ENCODE data around the gene DBNDD1. TPM values are rescaled to one million over a fixed set of nuclear protein-coding genes. Genes with fewer than 3 reads are reported as not detected.

The DBNDD1 gene
- total RNA-seq, 4 donors from 2014 or later: 1.1 to 4.1 (median 3.5) TPM

DNA sequence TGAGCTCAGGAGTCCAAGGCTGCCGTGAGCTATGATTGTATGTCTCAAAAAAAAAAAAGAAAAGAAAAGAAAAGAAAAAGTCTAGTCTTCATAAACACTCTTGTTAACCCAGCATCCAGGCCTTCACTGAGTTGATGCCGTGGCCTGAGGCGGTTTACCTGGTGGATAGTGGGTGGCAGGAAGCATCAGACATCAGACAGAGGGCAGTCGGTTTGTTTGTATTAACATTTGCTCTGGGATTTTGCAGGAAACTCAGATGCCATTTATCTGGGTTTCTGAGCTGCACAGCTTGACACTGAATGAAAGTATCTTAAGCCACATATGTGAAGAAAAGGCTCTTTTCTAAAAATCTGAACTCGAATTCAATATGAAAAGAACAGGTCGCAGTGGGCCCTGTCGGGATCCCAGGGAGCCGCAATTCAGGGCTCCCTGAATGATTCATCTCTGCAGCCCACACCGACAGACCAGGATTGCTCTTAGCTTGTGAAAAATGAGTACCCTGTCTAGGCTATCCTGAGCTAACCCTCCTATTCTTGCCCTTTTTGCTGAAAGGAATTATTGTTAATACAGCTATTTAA, 1.1 kb upstream of the DBNDD1 start:
- Histone ChIP-seq H3K4me3 (peak overlapping the region in 1 of 2 donors; percentile 77), H3K9me3 (no peaks in the 10 kb centered on the region), H3K4me1 (peaks cover 0 to 53% (median 13%) of the 10 kb centered on the region in 3 donors), H3K36me3 (no peaks in the 10 kb centered on the region), H3K27ac (peak overlapping the region in 2 of 4 donors; percentile 42 to 67), H3K27me3 (no peaks in the 10 kb centered on the region)
- no peak for ATAC-seq
- no peak for TF ChIP-seq POLR2AphosphoS5 (IDR thresholded peaks at IDR 0.05)
- no peak for TF ChIP-seq POLR2A (IDR thresholded peaks at IDR 0.05)
- TF ChIP-seq, protein P1, sequence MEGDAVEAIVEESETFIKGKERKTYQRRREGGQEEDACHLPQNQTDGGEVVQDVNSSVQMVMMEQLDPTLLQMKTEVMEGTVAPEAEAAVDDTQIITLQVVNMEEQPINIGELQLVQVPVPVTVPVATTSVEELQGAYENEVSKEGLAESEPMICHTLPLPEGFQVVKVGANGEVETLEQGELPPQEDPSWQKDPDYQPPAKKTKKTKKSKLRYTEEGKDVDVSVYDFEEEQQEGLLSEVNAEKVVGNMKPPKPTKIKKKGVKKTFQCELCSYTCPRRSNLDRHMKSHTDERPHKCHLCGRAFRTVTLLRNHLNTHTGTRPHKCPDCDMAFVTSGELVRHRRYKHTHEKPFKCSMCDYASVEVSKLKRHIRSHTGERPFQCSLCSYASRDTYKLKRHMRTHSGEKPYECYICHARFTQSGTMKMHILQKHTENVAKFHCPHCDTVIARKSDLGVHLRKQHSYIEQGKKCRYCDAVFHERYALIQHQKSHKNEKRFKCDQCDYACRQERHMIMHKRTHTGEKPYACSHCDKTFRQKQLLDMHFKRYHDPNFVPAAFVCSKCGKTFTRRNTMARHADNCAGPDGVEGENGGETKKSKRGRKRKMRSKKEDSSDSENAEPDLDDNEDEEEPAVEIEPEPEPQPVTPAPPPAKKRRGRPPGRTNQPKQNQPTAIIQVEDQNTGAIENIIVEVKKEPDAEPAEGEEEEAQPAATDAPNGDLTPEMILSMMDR (IDR thresholded peaks at IDR 0.05): no peak
- no peak for TF ChIP-seq EP300 (IDR thresholded peaks at IDR 0.05)
- 68 to 84% methylated on average over 8 to 9 of the region's 9 CpGs for WGBS, 2 donors (ENCODE audit: low coverage in 1 of 2)

DNA sequence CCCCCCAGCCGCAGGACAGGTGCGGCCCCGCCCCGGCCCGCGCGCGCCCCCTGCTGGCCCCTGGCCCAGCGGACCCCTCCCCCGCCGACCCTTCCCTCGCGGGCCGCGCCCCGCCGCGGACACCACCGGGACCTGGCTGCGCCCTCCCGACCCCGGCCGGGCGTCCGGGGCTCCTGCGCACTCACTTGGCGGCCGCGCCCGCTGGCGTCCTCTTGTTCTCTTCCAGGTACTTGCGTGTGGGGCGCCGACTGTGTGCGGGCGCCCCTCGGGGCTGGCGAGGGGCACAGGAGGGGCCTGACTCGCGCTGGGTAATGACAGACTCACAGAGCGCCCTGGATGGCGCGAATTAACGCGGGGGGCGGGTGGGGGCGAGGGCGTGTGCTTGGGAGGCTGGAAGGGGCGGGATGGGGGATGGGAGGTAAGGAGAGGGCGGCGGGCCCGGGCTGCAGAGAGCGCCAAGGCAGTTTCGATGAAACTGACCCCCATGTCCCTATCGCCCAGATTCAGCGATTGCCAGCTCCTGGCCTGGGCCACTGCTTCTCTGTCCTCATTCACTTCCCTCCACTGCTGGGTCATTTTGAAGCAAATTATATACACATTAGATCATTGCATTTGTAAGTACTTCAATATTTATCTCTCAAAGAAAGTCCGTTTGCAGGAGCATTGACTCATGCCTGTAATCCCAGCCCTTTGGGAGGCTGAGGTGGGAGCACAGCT, 445 bp upstream of the DBNDD1 start:
- WGBS, 2 donors (ENCODE audit: low coverage in 1 of 2): 0 to 15% methylated on average over 1 of the region's 57 CpGs
- Histone ChIP-seq H3K27ac (peak overlapping the region in 3 of 4 donors; percentile 31 to 67 (median 42)), H3K36me3 (no peaks in the 10 kb centered on the region), H3K27me3 (no peaks in the 10 kb centered on the region), H3K9me3 (no peaks in the 10 kb centered on the region), H3K4me1 (peaks cover 0 to 53% (median 13%) of the 10 kb centered on the region in 3 donors), H3K4me3 (peak overlapping the region; percentile 48 to 77)
- no peak for ATAC-seq
- TF ChIP-seq POLR2AphosphoS5 (IDR thresholded peaks at IDR 0.05) (no peak), POLR2A (IDR thresholded peaks at IDR 0.05) (no peak), EP300 (IDR thresholded peaks at IDR 0.05) (no peak)
- TF ChIP-seq, protein P1 (IDR thresholded peaks at IDR 0.05): peak in 2 of 4 experiments; percentile 13 to 41

DNA sequence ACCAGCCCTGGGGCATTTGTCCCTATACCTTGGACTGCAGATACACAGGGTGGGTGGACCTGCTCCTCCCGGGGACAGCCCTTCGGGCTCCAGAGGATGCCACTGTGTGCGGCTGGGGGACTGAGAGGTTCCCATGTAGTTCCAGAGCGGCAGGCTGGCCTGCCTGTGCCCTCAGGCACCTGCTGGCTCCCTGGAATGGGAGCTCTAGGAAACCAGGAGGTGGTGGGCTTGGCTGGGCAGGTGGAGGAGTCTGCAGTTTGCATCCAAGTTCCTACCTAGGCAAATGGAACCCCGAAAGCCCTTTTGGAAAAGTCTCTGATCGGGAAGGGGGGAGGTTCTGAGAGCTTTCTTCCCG, 982 bp downstream of the DBNDD1 start:
- H3K4me1 ChIP-seq: peaks cover 0 to 43% (median 13%) of the 10 kb centered on the region in 3 donors
- H3K27me3 ChIP-seq: no peaks in the 10 kb centered on the region
- no peaks in the 10 kb centered on the region for H3K36me3 ChIP-seq
- H3K27ac ChIP-seq: no peak overlapping the region
- WGBS, 2 donors (ENCODE audit: low coverage in 1 of 2): no CpG with 5 or more reads among the region's 7 CpGs
- no peak for ATAC-seq
- no peaks in the 10 kb centered on the region for H3K9me3 ChIP-seq
- TF ChIP-seq POLR2A (IDR thresholded peaks at IDR 0.05) (no peak), POLR2AphosphoS5 (IDR thresholded peaks at IDR 0.05) (no peak), EP300 (IDR thresholded peaks at IDR 0.05) (no peak)
- TF ChIP-seq, protein P1 (IDR thresholded peaks at IDR 0.05): no peak
- peak overlapping the region in 1 of 2 donors; percentile 77 for H3K4me3 ChIP-seq

DNA sequence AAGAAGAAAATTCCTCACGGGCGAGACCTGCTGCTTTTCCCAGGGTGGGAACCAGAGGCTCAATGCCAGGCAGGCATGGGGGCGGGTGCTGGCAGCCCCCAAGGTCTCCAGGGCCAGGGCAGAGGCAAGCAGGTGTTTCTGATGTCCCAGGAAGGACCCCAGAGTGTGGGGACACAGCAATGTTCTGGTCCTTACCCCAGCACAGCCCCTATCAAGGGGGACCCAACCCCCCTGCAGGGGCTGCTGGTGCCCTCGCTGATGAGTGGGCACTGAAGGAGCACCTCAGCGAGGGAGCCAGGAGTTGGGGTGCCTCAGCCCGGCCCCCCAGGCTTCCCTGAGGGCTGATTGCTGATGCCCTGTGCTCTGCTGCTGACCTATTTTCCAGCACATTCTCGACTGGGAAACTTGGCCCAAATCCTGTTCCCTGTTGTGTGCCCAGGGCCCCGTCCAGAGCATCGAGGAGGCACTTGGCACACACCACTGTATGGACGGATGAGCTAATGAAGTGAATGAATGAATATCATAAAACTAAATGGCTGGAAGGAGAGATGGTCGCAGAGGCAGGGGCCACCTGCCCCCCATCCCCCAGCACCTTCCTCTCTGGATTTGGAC, 2.8 kb downstream of the DBNDD1 start:
- Histone ChIP-seq H3K4me1 (peaks cover 0 to 30% (median 13%) of the 10 kb centered on the region in 3 donors), H3K27me3 (no peaks in the 10 kb centered on the region), H3K36me3 (no peaks in the 10 kb centered on the region), H3K4me3 (no peak overlapping the region), H3K9me3 (no peaks in the 10 kb centered on the region), H3K27ac (no peak overlapping the region)
- ATAC-seq: no peak
- TF ChIP-seq, protein P1 (IDR thresholded peaks at IDR 0.05): no peak
- TF ChIP-seq POLR2A (IDR thresholded peaks at IDR 0.05) (no peak), EP300 (IDR thresholded peaks at IDR 0.05) (no peak), POLR2AphosphoS5 (IDR thresholded peaks at IDR 0.05) (no peak)
- WGBS, 2 donors (ENCODE audit: low coverage in 1 of 2): 40 to 84% methylated on average over 2 to 4 of the region's 11 CpGs
